Psoas muscle (tissue), 8 donors: Measurements from ENCODE around the gene SLCO4A1. TPM values are rescaled to one million over a fixed set of nuclear protein-coding genes. Genes with fewer than 3 reads are reported as not detected.
A peak's percentile ranks its signal among the peaks of the same experiment; 100 is the strongest.

Experiments
- ATAC-seq, 4 donors: fragments of 200-7000 bp; cut with Tn5 transposase; one replicate each; pipeline ENCODE4 v1.9.1; 2020; ENCODE audit warnings: moderate library complexity in 3 of 4, mild to moderate bottlenecking in 2 of 4
- DNase-seq, 2 donors: peaks; one replicate each; pipeline ENCODE4 v3.0.0-alpha.2; 2020
- H3K27ac ChIP-seq: fragments of 200-600 bp; one replicate; pipeline ENCODE4 v1.8.0; 2022
- H3K27me3 ChIP-seq, 3 donors: fragments of 200-600 bp in 1 of 3; one replicate each; pipeline versions ENCODE4 v1.6.1 to v1.8.0; 2013 to 2022; ENCODE audit warnings: low read length in 2 of 3, mild to moderate bottlenecking in 2 of 3, moderate library complexity in 1 of 3; ENCODE audit not compliant: insufficient read depth in 3 of 3
- H3K36me3 ChIP-seq, 2 donors: fragments of 200-600 bp in 1 of 2; one replicate each; pipeline versions ENCODE4 v1.6.1 to v1.8.0; 2013 to 2022; ENCODE audit warnings: low read depth in 1 of 2, mild to moderate bottlenecking in 1 of 2, moderate library complexity in 1 of 2; ENCODE audit not compliant: insufficient read depth in 1 of 2
- H3K4me1 ChIP-seq: fragments of 200-600 bp; one replicate; pipeline ENCODE4 v1.8.0; 2022
- H3K4me3 ChIP-seq: fragments of 200-600 bp; one replicate; pipeline ENCODE4 v1.8.0; 2022; ENCODE audit warnings: mild to moderate bottlenecking
- H3K9me3 ChIP-seq: fragments of 200-600 bp; one replicate; pipeline ENCODE4 v1.8.0; 2022
- WGBS, 3 donors: extraction: QIAGEN DNeasy Blood & Tissue Kit; methylation state at CpG; one replicate each; pipeline versions ENCODE4 v1.1.6 to v1.1.7; 2013; 5-methylcytosine and 5-hydroxymethylcytosine counted together
- intact Hi-C, 2 donors: fragments of 100-400 bp; cut with DNase I; formaldehyde crosslinking; loops; one replicate each; pipeline versions ENCODE4 v1.11.0 to v1.14.2; 2022
- polyA plus RNA-seq, 3 donors: library from polyadenylated mRNA; stranded (reverse); fragments of 200-250 nt; gene quantifications; one replicate each; pipeline ENCODE4 v1.2.3, GENCODE V29; 2013
- total RNA-seq, 4 donors: library from RNA; stranded (reverse); fragmentation: NEBNext Ultra II Directional in 2 of 4; extraction: Animal tissue kit (Norgen Biotek cat#: 25700) in 2 of 4; gene quantifications; one replicate each; pipeline versions ENCODE4 v1.2.1 to v1.2.4, GENCODE V29; 2021 to 2023
- TF ChIP-seq, protein P1 (sequence below): fragments of 200-600 bp; IDR thresholded peaks from one replicate; pipeline ENCODE4 v1.8.0; 2022; ENCODE audit warnings: antibody characterized with exemption
- donor health status: healthy with polysubstance abuse.
- donor health status: DM: no; HTN: no; CAD: no; lungs with moderate emphysema.
- donor health status: Bipolar disorder and iron deficiency.
- donor health status: healthy.
- donor health status: DM: yes; HTN: yes; CAD: no.
- donor health status: DM: no; HTN: no; CAD: no.
- donor health status: DM: no; HTN: no; CAD: no.
- donor health status: DM: yes; HTN: yes; CAD: no.

Gene SLCO4A1
- total and polyA plus RNA-seq, 7 donors, result 5.3 to 38.5 (median 9.8) TPM

DNA sequence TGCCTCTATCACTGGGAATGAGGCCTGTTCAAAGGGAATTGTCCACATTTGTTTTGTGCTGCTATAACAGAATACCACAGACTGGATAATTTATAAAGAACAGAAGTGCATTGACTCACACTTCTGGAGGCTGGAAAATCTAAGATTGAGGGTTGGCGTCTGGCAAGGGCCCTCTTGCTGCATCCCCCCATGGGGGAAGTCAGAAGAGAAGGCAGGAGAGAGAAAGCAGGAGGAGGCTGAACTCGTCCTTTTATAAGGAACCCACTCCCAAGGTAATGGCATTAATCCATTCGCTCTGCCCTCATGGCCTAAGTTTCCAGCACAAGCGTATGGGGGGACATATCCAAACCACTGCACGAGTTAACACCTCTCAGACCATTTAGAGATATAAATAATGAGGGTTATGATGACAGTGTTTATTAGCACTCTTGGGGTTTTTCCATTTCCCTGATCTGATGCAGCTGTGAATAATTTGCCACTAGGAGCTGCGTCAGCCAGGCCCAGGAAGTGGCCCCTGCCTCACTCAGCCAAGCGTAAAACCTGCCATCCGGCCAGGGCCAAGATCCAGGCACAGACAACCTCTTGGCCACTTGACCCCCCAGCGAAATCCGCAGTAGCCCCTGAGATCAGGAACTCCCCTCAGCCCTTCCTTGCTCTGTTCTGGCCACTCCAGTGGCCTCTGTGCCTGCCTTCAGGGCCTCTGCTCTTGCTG, 14.2 kb upstream of the SLCO4A1 start:
- DNase-seq (peak in 1 of 2 donors; percentile 56), ATAC-seq (no peak)
- TF ChIP-seq, protein P1, sequence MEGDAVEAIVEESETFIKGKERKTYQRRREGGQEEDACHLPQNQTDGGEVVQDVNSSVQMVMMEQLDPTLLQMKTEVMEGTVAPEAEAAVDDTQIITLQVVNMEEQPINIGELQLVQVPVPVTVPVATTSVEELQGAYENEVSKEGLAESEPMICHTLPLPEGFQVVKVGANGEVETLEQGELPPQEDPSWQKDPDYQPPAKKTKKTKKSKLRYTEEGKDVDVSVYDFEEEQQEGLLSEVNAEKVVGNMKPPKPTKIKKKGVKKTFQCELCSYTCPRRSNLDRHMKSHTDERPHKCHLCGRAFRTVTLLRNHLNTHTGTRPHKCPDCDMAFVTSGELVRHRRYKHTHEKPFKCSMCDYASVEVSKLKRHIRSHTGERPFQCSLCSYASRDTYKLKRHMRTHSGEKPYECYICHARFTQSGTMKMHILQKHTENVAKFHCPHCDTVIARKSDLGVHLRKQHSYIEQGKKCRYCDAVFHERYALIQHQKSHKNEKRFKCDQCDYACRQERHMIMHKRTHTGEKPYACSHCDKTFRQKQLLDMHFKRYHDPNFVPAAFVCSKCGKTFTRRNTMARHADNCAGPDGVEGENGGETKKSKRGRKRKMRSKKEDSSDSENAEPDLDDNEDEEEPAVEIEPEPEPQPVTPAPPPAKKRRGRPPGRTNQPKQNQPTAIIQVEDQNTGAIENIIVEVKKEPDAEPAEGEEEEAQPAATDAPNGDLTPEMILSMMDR, result no peak
- intact Hi-C loops, result no loop called here
- no peaks in the 10 kb centered on the region for H3K9me3 ChIP-seq
- 67 to 73% (median 68%) methylated on average over 10 of the region's 10 CpGs for WGBS, 3 donors
- H3K36me3 ChIP-seq, result no peaks in the 10 kb centered on the region
- H3K4me3 ChIP-seq, result no peak overlapping the region
- H3K27ac ChIP-seq, result no peak overlapping the region
- peaks cover 0 to 23% (median 0%) of the 10 kb centered on the region in 3 donors for H3K27me3 ChIP-seq
- peaks cover 19% of the 10 kb centered on the region for H3K4me1 ChIP-seq

DNA sequence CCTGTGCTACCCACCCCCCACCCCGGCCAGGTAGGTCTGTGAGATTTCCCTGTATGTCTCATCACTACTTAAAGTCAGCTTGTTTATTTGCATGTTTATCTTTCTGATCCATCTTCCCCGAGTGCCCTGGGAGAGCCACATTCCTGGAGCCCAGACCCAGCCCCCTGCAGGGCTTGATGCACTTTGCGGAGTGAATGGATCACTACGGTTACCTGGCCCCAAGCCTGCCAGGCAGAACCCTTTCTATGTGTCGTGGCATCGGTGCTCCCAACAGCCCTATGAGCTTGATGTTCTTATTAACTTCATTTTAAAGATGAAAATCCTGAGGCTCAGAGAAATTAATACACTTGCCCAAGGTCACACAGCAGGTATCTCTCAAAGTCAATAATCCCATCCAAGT, 13.6 kb upstream of the SLCO4A1 start:
- Histone ChIP-seq H3K36me3 (no peaks in the 10 kb centered on the region), H3K27ac (no peak overlapping the region), H3K27me3 (peaks cover 0 to 27% (median 0%) of the 10 kb centered on the region in 3 donors), H3K4me1 (peaks cover 12% of the 10 kb centered on the region), H3K9me3 (no peaks in the 10 kb centered on the region), H3K4me3 (no peak overlapping the region)
- intact Hi-C loops, result no loop called here
- peak in 1 of 2 donors; percentile 17 for DNase-seq
- no peak for ATAC-seq
- TF ChIP-seq, protein P1, result no peak
- WGBS, 3 donors, result 76 to 83% (median 82%) methylated on average over 6 of the region's 6 CpGs

DNA sequence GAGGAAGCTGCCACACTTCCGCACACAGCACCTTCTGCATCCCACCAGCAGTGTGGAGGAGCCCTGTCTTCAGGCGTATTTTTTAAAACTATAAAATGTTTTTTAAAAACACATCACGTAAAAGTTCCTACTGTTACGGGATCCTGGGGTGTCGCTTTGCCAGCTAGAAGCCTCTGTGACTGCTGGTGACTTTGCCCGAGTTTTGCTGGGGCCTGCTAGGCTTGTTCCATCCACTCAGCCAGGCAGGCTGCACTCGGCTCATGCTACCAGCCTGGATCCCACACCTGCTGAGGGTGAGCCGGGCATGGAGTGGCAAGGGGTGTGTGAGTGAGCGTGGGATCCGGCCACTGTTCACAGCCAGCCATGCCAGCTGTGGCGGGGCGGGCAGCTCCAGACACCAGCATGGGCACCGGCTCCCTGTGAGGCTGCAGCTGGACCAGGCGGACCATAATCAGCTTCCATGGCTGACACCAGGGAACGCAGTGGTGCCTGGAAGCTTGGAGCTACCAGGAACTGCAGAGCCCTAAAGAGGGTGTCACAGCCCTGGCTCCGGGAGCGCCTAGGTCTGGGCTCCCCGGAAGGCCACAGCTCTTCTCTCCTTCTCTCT, 12.3 kb upstream of the SLCO4A1 start:
- ATAC-seq (no peak), DNase-seq (no peak)
- intact Hi-C loops, result no loop called here
- no peaks in the 10 kb centered on the region for H3K9me3 ChIP-seq
- no peaks in the 10 kb centered on the region for H3K4me1 ChIP-seq
- peaks cover 0 to 30% (median 2%) of the 10 kb centered on the region in 3 donors for H3K27me3 ChIP-seq
- H3K4me3 ChIP-seq, result no peak overlapping the region
- TF ChIP-seq, protein P1, result no peak
- WGBS, 3 donors, result 59 to 76% (median 62%) methylated on average over 18 of the region's 18 CpGs
- H3K27ac ChIP-seq, result no peak overlapping the region
- no peaks in the 10 kb centered on the region for H3K36me3 ChIP-seq

DNA sequence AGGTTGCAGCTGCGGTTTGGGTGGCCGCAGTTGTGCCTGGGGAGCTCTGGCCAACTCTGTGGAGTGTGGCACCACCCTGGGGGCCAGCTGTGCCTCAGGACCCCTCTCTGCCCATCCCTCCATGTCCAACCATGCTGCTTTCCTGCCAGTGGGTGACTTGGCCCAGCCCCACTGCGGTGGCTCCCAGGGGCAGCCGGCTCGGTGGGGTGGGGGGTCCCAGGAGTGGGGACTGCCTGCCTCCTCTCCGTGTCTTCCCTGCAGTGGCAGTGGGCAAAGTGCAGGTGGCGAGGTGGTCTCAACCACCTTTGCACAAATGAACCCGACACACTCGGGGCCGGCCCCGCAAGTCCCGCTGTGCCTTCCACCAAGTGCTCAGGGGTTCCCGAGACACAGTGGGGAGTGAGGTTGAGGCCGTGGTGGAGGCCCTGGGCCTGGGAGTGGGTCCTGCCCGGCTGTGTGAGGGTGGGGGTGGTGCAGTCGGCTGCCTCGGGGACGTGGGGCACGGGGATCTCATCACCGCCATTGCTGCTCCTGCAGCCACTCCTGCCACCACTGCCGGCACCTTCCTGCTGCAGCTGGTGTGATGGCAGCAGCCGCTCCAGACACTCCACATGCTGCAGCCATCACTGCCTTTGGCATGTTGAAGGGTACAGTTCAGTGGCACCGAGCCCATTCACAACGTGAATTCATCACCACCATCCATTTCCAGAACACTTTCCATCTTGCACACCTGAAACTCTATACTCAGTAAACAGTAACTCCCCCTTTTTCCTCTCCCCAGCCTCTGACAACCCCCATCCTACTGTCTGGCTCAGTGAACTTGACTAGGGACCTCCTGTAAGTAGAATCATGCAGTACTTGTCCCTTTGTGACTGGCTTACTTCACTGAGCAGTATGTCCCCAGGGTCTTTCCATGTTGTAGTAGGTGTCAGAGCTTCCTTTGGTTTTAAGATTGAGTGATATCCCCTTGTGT, 10.7 kb upstream of the SLCO4A1 start:
- Histone ChIP-seq H3K27ac (no peak overlapping the region), H3K27me3 (peaks cover 0 to 30% (median 2%) of the 10 kb centered on the region in 3 donors), H3K9me3 (no peaks in the 10 kb centered on the region), H3K36me3 (no peaks in the 10 kb centered on the region), H3K4me3 (no peak overlapping the region), H3K4me1 (no peaks in the 10 kb centered on the region)
- WGBS, 3 donors, result 71 to 75% (median 72%) methylated on average over 22 to 24 of the region's 24 CpGs
- no peak for ATAC-seq
- no peak for DNase-seq
- intact Hi-C loops, result no loop called here
- TF ChIP-seq, protein P1, result no peak
